NCI-H748 (cell line): ENCODE measurements around the gene UHRF2.

Experiments
- DNase-seq: peaks from one replicate; lab custom pipeline; 2025; ENCODE audit not compliant: unreplicated experiment; lab: John Stamatoyannopoulos, UW

Gene UHRF2

DNA sequence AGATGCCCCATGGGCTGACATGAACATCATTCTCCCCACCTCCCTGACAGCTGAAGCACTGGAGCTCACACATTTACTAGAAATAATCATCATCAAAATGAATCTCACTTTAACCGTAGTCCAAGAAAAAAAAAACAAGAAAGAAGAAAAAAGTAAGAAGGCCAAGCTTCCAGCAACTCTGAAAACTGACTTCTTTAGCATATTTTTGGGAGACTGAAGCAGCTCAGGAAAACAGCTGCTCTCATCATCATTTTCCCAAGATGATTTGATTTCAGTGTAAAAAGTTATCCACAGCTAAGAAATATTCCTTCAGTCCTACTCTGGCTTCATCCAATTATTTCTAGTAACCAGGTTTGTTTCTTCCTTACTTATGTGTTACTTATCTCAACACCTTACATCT is 140.9 kb downstream of the UHRF2 start:
- DNase-seq: no peak
